Smooth muscle cell (in vitro differentiated cells): ENCODE results near the gene IFT80. TPM values are rescaled to one million over a fixed set of nuclear protein-coding genes. Genes with fewer than 3 reads are reported as not detected.
"Not testable (repeated sequence)": the region's sequence is repeated elsewhere in the genome, so short reads cannot be mapped to it uniquely, and the experiment has no call there.

Experiments used
- DNase-seq: peaks from one replicate; lab custom pipeline; 2025; ENCODE audit not compliant: unreplicated experiment; lab: John Stamatoyannopoulos, UW
- H2AFZ ChIP-seq: fragments of 200-600 bp; sonication (generic); 2 replicates; pipeline ENCODE4 v1.6.0; 2016; ENCODE audit warnings: antibody characterized with exemption, low read depth, mild to moderate bottlenecking
- H3F3A ChIP-seq: fragments of 200-600 bp; sonication (generic); 2 replicates; pipeline ENCODE4 v1.6.0; 2017; ENCODE audit warnings: antibody characterized with exemption, low read depth
- H3K27ac ChIP-seq: fragments of 200-600 bp; sonication (generic); 2 replicates; pipeline ENCODE4 v1.5.1; 2016; ENCODE audit warnings: low read depth, mild to moderate bottlenecking
- H3K27me3 ChIP-seq: fragments of 200-600 bp; sonication (generic); 2 replicates; pipeline ENCODE4 v1.6.1; 2016; ENCODE audit warnings: low read depth, mild to moderate bottlenecking
- H3K36me3 ChIP-seq: fragments of 200-600 bp; sonication (generic); 2 replicates; pipeline ENCODE4 v1.5.1; 2016; ENCODE audit warnings: low read depth
- H3K4me1 ChIP-seq: fragments of 200-600 bp; sonication (generic); 2 replicates; pipeline ENCODE4 v1.5.1; 2016; ENCODE audit warnings: low read depth
- H3K4me2 ChIP-seq: fragments of 200-600 bp; sonication (generic); 2 replicates; pipeline ENCODE4 v1.6.0; 2016; ENCODE audit warnings: mild to moderate bottlenecking
- H3K4me3 ChIP-seq: fragments of 200-600 bp; sonication (generic); 2 replicates; pipeline ENCODE4 v1.5.1; 2016; ENCODE audit warnings: mild to moderate bottlenecking
- H3K79me2 ChIP-seq: fragments of 200-600 bp; sonication (generic); 2 replicates; pipeline ENCODE4 v1.6.0; 2016; ENCODE audit warnings: low read depth, mild to moderate bottlenecking
- H3K9ac ChIP-seq: fragments of 200-600 bp; sonication (generic); 2 replicates; pipeline ENCODE4 v1.6.0; 2016; ENCODE audit warnings: low read depth
- H3K9me3 ChIP-seq: fragments of 200-600 bp; sonication (generic); replicated peaks from 2 replicates; pipeline ENCODE4 v1.5.1; 2016; ENCODE audit warnings: low read depth
- H4K20me1 ChIP-seq: fragments of 200-600 bp; sonication (generic); 2 replicates; pipeline ENCODE4 v1.6.0; 2016; ENCODE audit warnings: low read depth
- WGBS: methylation state at CpG from one replicate; pipeline ENCODE4 v1.1.7; 2016; ENCODE audit warnings: low lambda C conversion rate; 5-methylcytosine and 5-hydroxymethylcytosine counted together
- polyA plus RNA-seq: library from polyadenylated mRNA; unstranded; fragments of >200 nt; fragmentation: Nextera tagmentation; extraction: Ambion mirVana; gene quantifications from 2 replicates; pipeline ENCODE4 v1.2.1, GENCODE V29; 2016
- total RNA-seq: library from RNA; depleted of rRNA; stranded (reverse); fragments of >200 nt; gene quantifications from 2 replicates; pipeline ENCODE4 v1.2.3, GENCODE V29; 2014
- TF ChIP-seq, protein P1 (sequence below): fragments of 200-600 bp; sonication (generic); IDR thresholded peaks from 2 replicates; pipeline ENCODE4 v1.5.1; 2017; ENCODE audit warnings: borderline replicate concordance, mild to moderate bottlenecking, antibody characterized with exemption; ENCODE audit not compliant: insufficient read depth, poor library complexity, severe bottlenecking

IFT80 gene
- total and polyA plus RNA-seq, 2 experiments from 2014 or later, result 8.3 to 61.5 TPM

DNA sequence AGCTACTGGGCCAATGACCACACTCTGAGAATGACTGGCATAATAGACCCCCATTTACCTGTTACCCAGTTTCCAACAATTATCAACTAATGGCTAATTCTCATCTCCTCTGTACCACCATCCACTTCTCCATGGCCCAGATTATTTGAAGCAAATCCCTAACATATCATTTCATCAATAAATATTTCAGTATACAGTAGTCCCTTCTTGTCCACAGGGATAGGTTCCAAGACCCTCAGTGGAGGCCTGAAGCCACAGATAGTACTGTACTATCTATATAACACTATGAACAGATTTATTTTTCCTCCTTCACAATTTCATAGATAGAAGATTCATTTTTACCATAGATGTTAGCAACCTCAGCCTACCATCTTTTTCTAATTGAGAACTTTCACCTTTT lies 68.3 kb downstream of the IFT80 start:
- Histone ChIP-seq H3K27me3 (no peaks in the 10 kb centered on the region), H3K4me1 (no peaks in the 10 kb centered on the region), H3K9ac (no peak overlapping the region), H4K20me1 (no peaks in the 10 kb centered on the region), H3F3A (no peaks in the 10 kb centered on the region), H3K9me3 (no peaks in the 10 kb centered on the region), H2AFZ (no peak overlapping the region), H3K36me3 (no peaks in the 10 kb centered on the region), H3K79me2 (no peaks in the 10 kb centered on the region), H3K4me2 (no peak overlapping the region), H3K27ac (peak overlapping the region; percentile 62), H3K4me3 (no peak overlapping the region)
- DNase-seq, result no peak
- TF ChIP-seq, protein P1, sequence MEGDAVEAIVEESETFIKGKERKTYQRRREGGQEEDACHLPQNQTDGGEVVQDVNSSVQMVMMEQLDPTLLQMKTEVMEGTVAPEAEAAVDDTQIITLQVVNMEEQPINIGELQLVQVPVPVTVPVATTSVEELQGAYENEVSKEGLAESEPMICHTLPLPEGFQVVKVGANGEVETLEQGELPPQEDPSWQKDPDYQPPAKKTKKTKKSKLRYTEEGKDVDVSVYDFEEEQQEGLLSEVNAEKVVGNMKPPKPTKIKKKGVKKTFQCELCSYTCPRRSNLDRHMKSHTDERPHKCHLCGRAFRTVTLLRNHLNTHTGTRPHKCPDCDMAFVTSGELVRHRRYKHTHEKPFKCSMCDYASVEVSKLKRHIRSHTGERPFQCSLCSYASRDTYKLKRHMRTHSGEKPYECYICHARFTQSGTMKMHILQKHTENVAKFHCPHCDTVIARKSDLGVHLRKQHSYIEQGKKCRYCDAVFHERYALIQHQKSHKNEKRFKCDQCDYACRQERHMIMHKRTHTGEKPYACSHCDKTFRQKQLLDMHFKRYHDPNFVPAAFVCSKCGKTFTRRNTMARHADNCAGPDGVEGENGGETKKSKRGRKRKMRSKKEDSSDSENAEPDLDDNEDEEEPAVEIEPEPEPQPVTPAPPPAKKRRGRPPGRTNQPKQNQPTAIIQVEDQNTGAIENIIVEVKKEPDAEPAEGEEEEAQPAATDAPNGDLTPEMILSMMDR, result no peak

DNA sequence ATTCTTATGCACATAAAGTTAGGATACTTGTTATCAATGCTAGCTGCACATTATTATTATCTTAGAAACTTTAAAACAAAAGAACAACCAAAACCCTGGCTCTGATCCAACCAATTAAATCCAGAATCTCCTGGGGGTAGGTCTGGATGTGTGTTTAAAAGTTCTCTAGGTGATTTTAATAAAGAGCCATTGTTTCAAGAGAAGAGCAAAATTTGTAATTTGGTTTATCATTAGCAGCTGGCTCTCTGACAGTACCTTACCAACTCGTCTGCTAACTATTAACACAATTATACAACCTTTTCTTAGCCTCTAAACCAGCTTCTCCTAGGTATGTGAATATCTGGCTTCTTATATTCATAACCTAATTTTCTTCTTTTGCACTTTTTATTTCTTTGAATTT lies 68.9 kb downstream of the IFT80 start:
- H3K4me2 ChIP-seq, result no peak overlapping the region
- no peak overlapping the region for H3K9ac ChIP-seq
- no peaks in the 10 kb centered on the region for H3F3A ChIP-seq
- WGBS, result 89% methylated on average over 1 of the region's 1 CpG
- no peaks in the 10 kb centered on the region for H3K36me3 ChIP-seq
- no peaks in the 10 kb centered on the region for H3K9me3 ChIP-seq
- TF ChIP-seq, protein P1, result no peak
- no peak overlapping the region for H2AFZ ChIP-seq
- DNase-seq, result no peak
- no peak overlapping the region for H3K27ac ChIP-seq
- no peaks in the 10 kb centered on the region for H3K4me1 ChIP-seq
- H3K79me2 ChIP-seq, result no peaks in the 10 kb centered on the region
- H3K4me3 ChIP-seq, result no peak overlapping the region
- no peaks in the 10 kb centered on the region for H4K20me1 ChIP-seq
- H3K27me3 ChIP-seq, result no peaks in the 10 kb centered on the region

DNA sequence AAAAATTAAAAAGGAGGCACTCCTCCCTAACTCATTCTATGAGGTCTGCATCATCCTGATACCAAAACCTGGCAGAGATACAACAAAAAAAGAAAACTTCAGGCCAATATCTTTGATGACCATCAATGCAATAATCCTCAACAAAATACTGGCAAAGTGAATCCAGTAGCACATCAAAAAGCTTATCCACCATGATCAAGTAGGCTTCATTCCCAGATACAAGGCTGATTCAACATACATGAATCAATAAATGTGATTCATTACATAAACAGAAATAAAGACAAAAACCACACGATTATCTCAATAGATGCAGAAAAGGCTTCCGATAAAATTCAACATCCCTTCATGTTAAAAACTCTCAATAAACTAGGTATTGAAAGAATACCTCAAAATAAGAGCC lies 72.7 kb downstream of the IFT80 start:
- not testable (repeated sequence) for DNase-seq, H3K4me1 ChIP-seq
- 92% methylated on average over 2 of the region's 2 CpGs for WGBS

DNA sequence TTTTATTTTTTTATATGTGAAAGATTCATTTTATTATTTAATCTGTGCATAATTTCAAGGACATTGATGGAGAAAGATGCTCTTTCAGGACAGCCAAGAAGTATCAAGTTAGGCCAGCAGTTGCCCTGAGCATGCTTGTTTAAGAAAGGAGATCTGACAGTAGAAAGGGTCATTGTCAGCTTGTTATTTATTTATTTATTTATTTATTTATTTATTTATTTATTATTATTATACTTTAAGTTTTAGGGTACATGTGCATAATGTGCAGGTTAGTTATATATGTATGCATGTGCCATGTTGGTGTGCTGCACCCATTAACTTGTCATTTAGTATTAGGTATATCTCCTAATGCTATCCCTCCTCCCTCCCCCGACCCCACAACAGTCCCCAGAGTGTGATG lies 77.2 kb downstream of the IFT80 start:
- H3K9ac ChIP-seq, H3K27me3 ChIP-seq, H3K27ac ChIP-seq, H3K4me3 ChIP-seq, H3K4me2 ChIP-seq, H3F3A ChIP-seq, H2AFZ ChIP-seq, H3K79me2 ChIP-seq, H3K4me1 ChIP-seq, H3K36me3 ChIP-seq, H4K20me1 ChIP-seq, DNase-seq, H3K9me3 ChIP-seq: not testable (repeated sequence)
- 100% methylated on average over 1 of the region's 1 CpG for WGBS

More for the DNA sequence above, 72.7 kb downstream of the IFT80 start:
- not testable (repeated sequence) for H3K27ac ChIP-seq, H3K4me2 ChIP-seq, H3K27me3 ChIP-seq, H2AFZ ChIP-seq, H4K20me1 ChIP-seq, H3K4me3 ChIP-seq, H3K9me3 ChIP-seq, H3F3A ChIP-seq, H3K79me2 ChIP-seq, H3K9ac ChIP-seq, H3K36me3 ChIP-seq

GRCh38 chr3:160319322-160319721 lies 79.7 kb downstream of the IFT80 start:
- Histone ChIP-seq H2AFZ (no peak overlapping the region), H3K4me2 (no peak overlapping the region), H3K4me3 (no peak overlapping the region), H4K20me1 (no peaks in the 10 kb centered on the region), H3K4me1 (no peaks in the 10 kb centered on the region), H3F3A (no peaks in the 10 kb centered on the region), H3K27ac (no peak overlapping the region), H3K36me3 (no peaks in the 10 kb centered on the region), H3K27me3 (no peaks in the 10 kb centered on the region), H3K9ac (no peak overlapping the region), H3K79me2 (no peaks in the 10 kb centered on the region), H3K9me3 (no peaks in the 10 kb centered on the region)
- DNase-seq, result no peak
- TF ChIP-seq, protein P1, result no peak
